NCI-H82 treated with DMSO at 0.1 percent for 48 hours (cell line): ENCODE measurements around the gene FKBP8.
A peak's percentile ranks its signal among the peaks of the same experiment; 100 is the strongest.

Experiments
- DNase-seq: peaks from one replicate; lab custom pipeline; 2025; ENCODE audit not compliant: unreplicated experiment; lab: John Stamatoyannopoulos, UW

FKBP8 gene

DNA sequence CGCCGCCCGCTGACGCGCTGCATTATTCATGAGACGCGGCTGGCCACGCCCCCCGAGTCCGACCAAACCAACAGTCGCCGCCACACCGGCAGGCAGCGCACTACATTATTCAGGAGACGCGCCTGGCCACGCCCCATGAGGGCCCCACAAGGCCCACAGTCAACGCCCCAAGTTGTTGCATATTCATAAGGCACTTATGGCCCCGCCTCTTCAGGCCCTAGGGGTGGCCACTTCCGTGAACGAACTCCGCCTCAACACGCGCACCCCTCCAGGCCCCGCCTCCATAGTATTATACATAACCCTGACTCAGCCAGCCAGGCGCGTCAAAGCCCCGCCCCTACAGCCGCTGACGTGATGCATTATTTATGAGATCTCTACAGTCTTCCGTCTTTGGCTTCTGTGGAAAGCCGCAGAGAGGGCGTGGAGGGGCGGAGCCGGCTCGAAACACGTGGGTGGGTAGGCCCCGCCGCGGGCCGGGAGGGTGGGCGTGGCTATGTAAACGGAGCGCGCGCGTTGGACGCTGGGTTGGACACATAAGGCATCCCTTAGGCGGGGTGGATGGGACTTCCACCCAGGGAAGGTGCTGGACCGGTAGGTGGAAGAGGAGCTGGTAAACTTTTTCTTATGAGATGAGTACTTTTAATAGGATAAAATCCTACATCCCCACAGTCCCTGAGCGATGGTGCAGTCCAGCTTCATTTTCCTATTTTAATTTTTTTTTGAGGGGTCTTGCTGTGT, 21.1 kb downstream of the FKBP8 start:
- DNase-seq = peak; percentile 100

DNA sequence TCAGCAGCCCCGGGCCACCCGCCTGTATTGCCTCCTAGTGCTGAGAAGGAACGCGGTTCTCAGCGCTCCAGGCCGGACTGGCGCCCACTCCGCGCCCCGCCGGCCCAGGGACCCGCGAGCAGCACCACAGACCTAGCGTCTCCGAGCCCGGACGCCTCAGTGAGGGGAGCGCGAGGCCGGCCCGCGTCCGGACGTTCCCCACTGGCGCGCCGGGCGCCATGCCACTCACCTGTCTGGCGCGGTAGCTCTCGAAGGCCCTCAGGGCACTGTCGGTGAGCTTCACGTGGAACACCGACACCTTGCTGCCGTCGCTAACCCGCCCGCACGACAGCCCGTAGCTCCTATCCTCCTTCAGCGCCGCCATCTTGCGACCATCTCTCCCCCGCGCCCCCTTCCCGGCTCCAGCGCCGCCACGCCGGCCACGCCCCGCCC, 21.7 kb downstream of the FKBP8 start, which contains the start of gene ELL:
ELL (minus strand) TSS at position 379 of the 432 bp plus-strand sequence; CDS start at position 364, 15 bp downstream.
- DNase-seq = no peak

GRCh38 chr19:18520848-18521691, 22.3 kb downstream of the FKBP8 start:
- DNase-seq = no peak

GRCh38 chr19:18519962-18520847, 23.2 kb downstream of the FKBP8 start:
- peak; percentile 25 for DNase-seq

GRCh38 chr19:18518639-18519038, 24.7 kb downstream of the FKBP8 start:
- no peak for DNase-seq

GRCh38 chr19:18517606-18518005, 25.8 kb downstream of the FKBP8 start:
- no peak for DNase-seq

- no peak for DNase-seq
Observed at GRCh38 chr19:18515959-18516358, 27.4 kb downstream of the FKBP8 start.

- DNase-seq = no peak
Observed at GRCh38 chr19:18514800-18515682, 28.3 kb downstream of the FKBP8 start.

DNA sequence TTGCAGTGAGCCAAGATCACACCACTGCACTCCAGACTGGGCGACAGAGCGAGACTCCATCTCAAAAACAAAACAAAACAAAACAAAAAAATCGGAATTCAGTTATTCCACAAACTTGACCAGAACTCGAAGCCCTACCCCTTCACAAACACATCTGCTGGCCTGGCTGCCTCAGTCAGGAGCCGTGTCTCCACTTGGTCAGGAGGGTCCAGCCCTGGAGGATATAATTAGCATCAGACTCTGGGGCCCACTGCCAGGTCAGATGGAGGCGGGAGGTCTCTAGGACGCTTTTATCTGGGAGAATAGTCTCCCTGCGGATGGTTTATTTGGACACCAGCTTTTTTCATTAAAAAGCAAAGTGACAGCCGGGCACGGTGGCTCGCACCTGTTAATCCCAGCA, 29.5 kb downstream of the FKBP8 start:
- no peak for DNase-seq

- DNase-seq = no peak
Observed at GRCh38 chr19:18510216-18510615, 33.2 kb downstream of the FKBP8 start.

- DNase-seq = no peak
Observed at GRCh38 chr19:18508585-18508984, 34.8 kb downstream of the FKBP8 start.

DNA sequence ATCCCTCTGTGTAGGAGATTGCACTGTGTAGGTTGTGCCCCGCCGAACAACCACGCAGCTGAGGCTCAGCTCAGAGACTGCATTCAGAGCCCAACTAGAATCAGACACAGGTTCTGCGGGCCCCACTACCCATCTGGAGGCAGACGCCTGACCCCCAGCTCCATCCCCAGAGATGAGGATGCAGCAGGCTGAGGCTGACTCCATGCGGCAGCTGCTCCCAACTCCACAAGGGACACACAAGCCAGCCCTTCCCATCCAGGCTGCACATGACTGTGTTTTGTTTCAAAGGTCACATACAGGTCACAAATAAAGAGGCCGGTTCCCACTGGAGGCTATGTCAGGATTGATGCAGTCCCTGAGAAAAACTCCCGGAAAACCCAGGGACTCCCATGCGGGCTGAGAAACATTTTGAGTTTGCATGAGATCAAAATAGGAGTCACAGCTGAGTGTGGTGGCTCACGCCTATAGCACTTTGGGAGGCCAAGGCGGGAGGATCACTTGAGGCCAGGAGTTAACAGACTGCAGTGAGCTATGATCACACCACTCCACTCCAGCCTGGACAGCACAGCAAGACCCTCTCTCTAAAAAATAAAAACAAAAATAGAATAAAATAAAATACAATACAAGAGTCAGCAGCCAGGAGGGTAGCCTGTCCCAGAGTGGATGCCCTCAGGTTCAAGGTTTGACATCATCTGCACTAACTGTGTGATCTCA, 35.5 kb downstream of the FKBP8 start:
- no peak for DNase-seq

- no peak for DNase-seq
Observed at GRCh38 chr19:18507021-18507726, 36.2 kb downstream of the FKBP8 start.

- no peak for DNase-seq
Observed at GRCh38 chr19:18506101-18506930, 37.1 kb downstream of the FKBP8 start.

GRCh38 chr19:18504886-18505610, 38.3 kb downstream of the FKBP8 start:
- DNase-seq = no peak

- DNase-seq = no peak
Observed at GRCh38 chr19:18503971-18504885, 39.1 kb downstream of the FKBP8 start.
